ENCODE results near the gene SLC15A1. TPM values are rescaled to one million over a fixed set of nuclear protein-coding genes. Genes with fewer than 3 reads are reported as not detected.

The SLC15A1 gene, protein sequence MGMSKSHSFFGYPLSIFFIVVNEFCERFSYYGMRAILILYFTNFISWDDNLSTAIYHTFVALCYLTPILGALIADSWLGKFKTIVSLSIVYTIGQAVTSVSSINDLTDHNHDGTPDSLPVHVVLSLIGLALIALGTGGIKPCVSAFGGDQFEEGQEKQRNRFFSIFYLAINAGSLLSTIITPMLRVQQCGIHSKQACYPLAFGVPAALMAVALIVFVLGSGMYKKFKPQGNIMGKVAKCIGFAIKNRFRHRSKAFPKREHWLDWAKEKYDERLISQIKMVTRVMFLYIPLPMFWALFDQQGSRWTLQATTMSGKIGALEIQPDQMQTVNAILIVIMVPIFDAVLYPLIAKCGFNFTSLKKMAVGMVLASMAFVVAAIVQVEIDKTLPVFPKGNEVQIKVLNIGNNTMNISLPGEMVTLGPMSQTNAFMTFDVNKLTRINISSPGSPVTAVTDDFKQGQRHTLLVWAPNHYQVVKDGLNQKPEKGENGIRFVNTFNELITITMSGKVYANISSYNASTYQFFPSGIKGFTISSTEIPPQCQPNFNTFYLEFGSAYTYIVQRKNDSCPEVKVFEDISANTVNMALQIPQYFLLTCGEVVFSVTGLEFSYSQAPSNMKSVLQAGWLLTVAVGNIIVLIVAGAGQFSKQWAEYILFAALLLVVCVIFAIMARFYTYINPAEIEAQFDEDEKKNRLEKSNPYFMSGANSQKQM
- not detected in 2 replicates for total RNA-seq

DNA sequence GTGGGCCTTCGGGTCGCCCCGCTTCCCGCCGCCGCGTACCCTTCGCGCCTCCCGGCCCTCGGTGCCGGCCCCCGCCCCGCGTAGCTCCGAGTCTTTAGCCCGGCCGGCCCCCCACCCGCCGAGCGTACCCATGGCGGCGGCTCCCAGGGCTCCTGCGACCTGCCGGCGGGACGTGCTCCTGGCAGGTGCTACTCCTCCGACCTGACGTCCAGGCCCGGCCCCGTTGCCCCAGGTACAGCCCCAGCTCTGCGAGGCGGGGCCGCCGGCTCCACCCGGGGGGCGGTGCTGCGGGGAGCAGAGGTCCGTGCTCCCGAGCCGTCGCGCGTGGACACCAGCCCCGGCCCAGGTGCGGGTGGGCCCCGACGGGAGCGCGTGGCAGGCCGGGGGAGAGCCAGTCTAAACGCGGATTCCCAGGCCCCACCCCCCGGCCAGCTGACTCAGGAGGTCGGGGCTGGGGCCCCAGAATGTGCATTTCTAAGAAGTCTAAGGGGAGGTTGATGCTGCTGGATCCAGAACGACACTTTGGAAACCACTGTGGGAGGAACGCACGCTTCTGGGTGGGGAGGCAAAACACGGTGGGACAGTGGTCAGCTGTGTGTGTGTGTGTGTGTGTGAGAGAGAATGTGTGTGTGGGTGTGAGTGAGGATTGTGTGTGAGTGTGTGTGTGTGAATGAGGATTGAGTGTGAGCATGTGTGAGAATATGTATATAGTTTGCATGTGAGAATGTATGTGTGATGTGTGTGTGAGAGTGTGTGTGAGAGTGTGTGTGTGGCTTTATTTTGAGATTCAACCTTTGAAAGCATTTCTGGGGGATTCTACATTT is at the start of gene SLC15A1:
Gene SLC15A1, minus strand, starts transcription at position 206 of the 824 bp plus-strand sequence. Its CDS starts 74 bp downstream, at position 132.

Other genes starting within 250 kb of the SLC15A1 start
- 37.5 and 43.3 TPM in 2 replicates for gene STK24, start 175.6 kb downstream of the SLC15A1 start, total RNA-seq
- 8.7 and 12.2 TPM in 2 replicates for gene DOCK9, start 225.4 kb upstream of the SLC15A1 start, total RNA-seq